MG63 (cell line): ENCODE measurements around the gene RBCK1. TPM values are rescaled to one million over a fixed set of nuclear protein-coding genes. Genes with fewer than 3 reads are reported as not detected.

Source experiments
- total RNA-seq: library from RNA; depleted of rRNA; stranded (reverse); fragments of >200 nt; shearing (Covaris generic); gene quantifications from 2 replicates; pipeline ENCODE4 v1.2.3, GENCODE V29; 2014; ENCODE audit warnings: low replicate concordance; rRNA removed

The RBCK1 gene
- total RNA-seq, 1 experiment from 2014 or later = 68.7 TPM

Other genes with a start within 250 kb of the RBCK1 start
- not detected in 2 replicates for gene DEFB128, start 218.6 kb upstream of the RBCK1 start, total RNA-seq
- gene DEFB129, start 181.0 kb upstream of the RBCK1 start, total RNA-seq = not detected in 2 replicates
- gene DEFB132, start 150.6 kb upstream of the RBCK1 start, total RNA-seq = not detected in 2 replicates
- 1.6 TPM in 1 of 2 replicates, not detected in the other for gene C20orf96, start 117.5 kb upstream of the RBCK1 start, total RNA-seq
- 9.1 and 13.5 TPM in 2 replicates for gene ZCCHC3, start 110.7 kb upstream of the RBCK1 start, total RNA-seq
- gene SOX12, start 82.7 kb upstream of the RBCK1 start, total RNA-seq = 2.1 and 3.1 TPM in 2 replicates
- 1.8 and 24.3 TPM in 2 replicates for gene NRSN2, start 61.2 kb upstream of the RBCK1 start, total RNA-seq
- 15.0 and 33.3 TPM in 2 replicates for gene TRIB3, start 27.5 kb upstream of the RBCK1 start, total RNA-seq
- gene TBC1D20, start 54.2 kb downstream of the RBCK1 start, total RNA-seq = 10.2 and 11.6 TPM in 2 replicates
- gene CSNK2A1, start 135.5 kb downstream of the RBCK1 start, total RNA-seq = 110 and 119 TPM in 2 replicates
- gene TCF15, start 202.0 kb downstream of the RBCK1 start, total RNA-seq = 0.42 TPM in 1 of 2 replicates, not detected in the other
- gene SRXN1, start 244.9 kb downstream of the RBCK1 start, total RNA-seq = 57.8 and 80.0 TPM in 2 replicates